Lower leg skin (tissue), 4 donors: Measurements from ENCODE around the gene NEURL1. TPM values are rescaled to one million over a fixed set of nuclear protein-coding genes. Genes with fewer than 3 reads are reported as not detected.

Experiments
- DNase-seq, 2 donors: peaks; one replicate each; pipeline ENCODE4 v3.0.0-alpha.2; 2019; ENCODE audit warnings: low spot score in 2 of 2
- H3K4me3 ChIP-seq: fragments of 200-600 bp; sonication (generic); 2 replicates; pipeline ENCODE4 v1.5.1; 2017; ENCODE audit warnings: mild to moderate bottlenecking, low read depth; ENCODE audit not compliant: poor library complexity, severe bottlenecking
- POLR2A ChIP-seq, 2 donors: fragments of 450-650 bp; IDR thresholded peaks; one replicate each; pipeline ENCODE4 v1.6.1; 2016 to 2017; ENCODE audit warnings: antibody characterized with exemption in 2 of 2, mild to moderate bottlenecking in 1 of 2, moderate library complexity in 1 of 2
- WGBS, 2 donors: methylation state at CpG; one replicate each; pipeline ENCODE4 v1.1.5; 2018; 5-methylcytosine and 5-hydroxymethylcytosine counted together
- intact Hi-C: fragments of 100-400 bp; cut with DNase I; formaldehyde crosslinking; loops from one replicate; pipeline ENCODE4 v1.15.0; 2023; ENCODE audit warnings: low total_unique reads
- total RNA-seq, 4 donors: library from RNA; depleted of rRNA; stranded (reverse); fragments of >200 nt; gene quantifications; one replicate each; pipeline ENCODE4 v1.1.0, GENCODE V29; 2016
- TF ChIP-seq, protein P1 (sequence below), 3 donors: fragments of 450-650 bp; IDR thresholded peaks; one replicate each; pipeline ENCODE4 v1.5.1; 2016; ENCODE audit warnings: antibody characterized with exemption in 3 of 3, mild to moderate bottlenecking in 3 of 3, moderate library complexity in 2 of 3

Gene NEURL1
- total RNA-seq, 4 donors from 2014 or later = 0.13 to 0.23 (median 0.22) TPM; not detected in 1

DNA sequence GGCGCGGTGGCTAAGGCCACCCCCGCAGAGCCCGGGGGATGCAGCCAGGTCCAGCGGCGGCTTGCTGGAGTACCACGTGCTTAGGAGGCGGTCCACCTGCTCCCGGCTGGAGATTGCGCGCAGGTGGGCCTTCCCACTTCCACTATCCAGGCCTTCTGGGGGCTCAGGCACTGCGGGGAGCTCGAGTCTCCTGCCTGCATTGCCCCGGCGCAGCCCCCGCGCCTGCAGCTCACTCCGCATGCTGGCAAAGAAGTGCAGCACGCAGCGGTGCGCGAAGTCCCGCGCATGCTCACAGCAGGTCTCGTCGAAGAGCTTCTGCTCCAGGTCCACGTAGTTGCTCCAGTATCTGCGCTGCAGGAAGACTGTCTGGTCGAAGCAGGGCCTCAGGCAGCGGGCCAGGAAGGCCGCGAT lies 20.2 kb upstream of the NEURL1 start:
- H3K4me3 ChIP-seq = no peak overlapping the region

DNA sequence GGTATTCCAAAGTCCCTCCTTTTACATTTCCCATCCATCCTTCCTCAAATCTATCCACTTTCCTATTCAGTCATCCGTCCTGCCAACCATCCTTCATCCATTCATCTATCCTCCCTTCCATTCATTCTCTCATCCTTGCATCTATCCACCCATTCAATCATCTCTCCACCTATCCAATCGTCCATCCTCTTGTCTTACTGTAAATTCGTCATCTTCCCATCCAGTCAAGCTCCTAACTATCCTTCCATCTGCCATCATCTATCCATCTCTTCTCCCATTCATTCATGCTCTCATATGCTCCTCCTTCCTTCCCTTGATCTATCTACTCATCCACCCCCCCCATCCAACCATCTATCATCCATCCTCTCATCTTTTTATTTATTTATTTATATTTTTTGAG lies 19.4 kb upstream of the NEURL1 start:
- intact Hi-C loops = no loop called here
- H3K4me3 ChIP-seq = no peak overlapping the region
- DNase-seq = no peak
- TF ChIP-seq, protein P1, sequence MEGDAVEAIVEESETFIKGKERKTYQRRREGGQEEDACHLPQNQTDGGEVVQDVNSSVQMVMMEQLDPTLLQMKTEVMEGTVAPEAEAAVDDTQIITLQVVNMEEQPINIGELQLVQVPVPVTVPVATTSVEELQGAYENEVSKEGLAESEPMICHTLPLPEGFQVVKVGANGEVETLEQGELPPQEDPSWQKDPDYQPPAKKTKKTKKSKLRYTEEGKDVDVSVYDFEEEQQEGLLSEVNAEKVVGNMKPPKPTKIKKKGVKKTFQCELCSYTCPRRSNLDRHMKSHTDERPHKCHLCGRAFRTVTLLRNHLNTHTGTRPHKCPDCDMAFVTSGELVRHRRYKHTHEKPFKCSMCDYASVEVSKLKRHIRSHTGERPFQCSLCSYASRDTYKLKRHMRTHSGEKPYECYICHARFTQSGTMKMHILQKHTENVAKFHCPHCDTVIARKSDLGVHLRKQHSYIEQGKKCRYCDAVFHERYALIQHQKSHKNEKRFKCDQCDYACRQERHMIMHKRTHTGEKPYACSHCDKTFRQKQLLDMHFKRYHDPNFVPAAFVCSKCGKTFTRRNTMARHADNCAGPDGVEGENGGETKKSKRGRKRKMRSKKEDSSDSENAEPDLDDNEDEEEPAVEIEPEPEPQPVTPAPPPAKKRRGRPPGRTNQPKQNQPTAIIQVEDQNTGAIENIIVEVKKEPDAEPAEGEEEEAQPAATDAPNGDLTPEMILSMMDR (IDR thresholded peaks at IDR 0.05) = no peak
- WGBS, 2 donors = 88 to 95% methylated on average over 3 of the region's 3 CpGs

More for the DNA sequence above, 20.2 kb upstream of the NEURL1 start:
- DNase-seq = no peak
- intact Hi-C loops = no loop called here
- WGBS, 2 donors = 67 to 70% methylated on average over 16 to 31 of the region's 32 CpGs
- no peak for TF ChIP-seq POLR2A (IDR thresholded peaks at IDR 0.05)
- TF ChIP-seq, protein P1 (IDR thresholded peaks at IDR 0.05) = no peak

DNA sequence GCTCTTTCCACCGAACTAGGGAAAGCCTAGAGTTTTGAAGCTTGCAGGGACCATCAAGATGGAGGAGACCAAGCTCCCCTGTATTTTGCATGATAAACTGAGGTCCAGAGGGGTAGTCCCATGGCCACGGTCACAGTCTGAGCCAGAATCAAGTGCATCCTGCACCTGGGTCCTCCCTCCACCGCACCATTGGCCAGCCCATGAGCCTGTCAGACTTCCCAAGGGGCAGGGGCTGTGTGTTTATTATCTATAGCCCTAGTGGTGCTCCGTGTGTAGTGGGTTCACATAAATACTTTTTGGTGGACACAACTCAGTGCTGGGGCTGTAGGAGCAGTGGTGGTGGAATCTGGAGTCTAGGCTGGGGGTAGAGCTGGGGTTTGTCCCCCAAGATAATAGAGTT lies 18.1 kb upstream of the NEURL1 start:
- no peak for TF ChIP-seq POLR2A (IDR thresholded peaks at IDR 0.05)
- TF ChIP-seq, protein P1 (IDR thresholded peaks at IDR 0.05) = no peak
- intact Hi-C loops = no loop called here
- DNase-seq = no peak
- H3K4me3 ChIP-seq = no peak overlapping the region
- 78 to 90% methylated on average over 3 to 4 of the region's 4 CpGs for WGBS, 2 donors

DNA sequence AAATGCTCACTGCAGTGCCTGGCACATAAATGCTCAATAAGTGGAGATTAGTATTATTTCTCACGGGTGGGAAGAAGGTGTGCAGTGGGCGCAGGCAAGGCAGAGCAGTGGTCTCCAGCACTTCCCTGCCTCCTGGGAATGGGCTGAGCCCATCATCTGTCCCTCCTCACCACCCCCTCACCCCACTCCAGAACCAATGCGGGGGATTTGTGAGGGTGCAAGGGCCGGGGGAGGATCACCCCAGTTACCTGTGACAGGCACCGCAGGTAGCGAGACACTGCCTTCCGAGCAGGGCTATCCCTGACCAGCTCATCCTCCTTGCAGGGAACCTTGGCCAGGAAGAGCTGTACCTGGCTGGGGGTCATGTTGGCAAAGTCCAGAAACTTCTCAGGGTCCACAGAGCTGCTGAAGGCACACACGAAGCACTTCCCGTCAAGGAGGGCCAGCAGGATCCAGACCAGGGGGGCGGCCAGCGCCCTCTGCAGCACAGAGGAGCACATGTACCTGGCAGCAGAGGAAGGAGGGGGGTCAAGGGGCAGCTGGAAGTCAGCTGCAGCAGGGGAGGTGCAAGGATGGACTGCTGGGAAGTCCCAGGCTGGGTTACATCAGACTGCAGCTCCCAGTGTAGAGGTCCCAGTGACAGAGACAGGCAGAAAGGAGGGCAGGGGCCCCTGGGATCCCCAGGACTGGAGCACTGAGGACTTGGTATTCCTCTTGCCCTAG lies 17.3 kb upstream of the NEURL1 start:
- no peak overlapping the region for H3K4me3 ChIP-seq
- TF ChIP-seq, protein P1 (IDR thresholded peaks at IDR 0.05) = no peak
- DNase-seq = no peak
- WGBS, 2 donors = 79 to 93% methylated on average over 8 to 11 of the region's 11 CpGs
- intact Hi-C loops = no loop called here

DNA sequence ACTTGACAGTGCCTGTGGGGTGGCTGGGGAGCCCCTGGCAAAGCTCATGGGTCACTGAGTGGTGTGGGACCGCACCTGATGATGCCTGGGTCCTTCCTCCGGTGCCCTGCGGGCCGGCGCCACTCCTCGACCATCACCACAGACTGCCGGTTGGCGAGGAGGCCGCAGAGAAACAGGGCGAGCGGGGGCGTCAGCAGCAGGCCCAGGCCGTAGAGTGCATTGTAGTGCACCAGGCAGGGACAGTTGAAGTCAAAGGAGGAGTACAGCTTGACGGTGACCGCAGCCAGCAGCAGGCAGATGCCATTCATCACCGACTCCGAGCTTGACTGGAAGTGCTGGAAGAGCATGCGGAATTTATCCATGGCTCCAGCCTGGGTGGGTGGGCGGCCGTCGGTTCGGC lies 14.8 kb upstream of the NEURL1 start:
- WGBS, 2 donors = 82 to 89% methylated on average over 22 of the region's 22 CpGs
- DNase-seq = no peak
- TF ChIP-seq, protein P1 (IDR thresholded peaks at IDR 0.05) = no peak
- TF ChIP-seq POLR2A (IDR thresholded peaks at IDR 0.05) = no peak
- no peak overlapping the region for H3K4me3 ChIP-seq
- intact Hi-C loops = no loop called here

DNA sequence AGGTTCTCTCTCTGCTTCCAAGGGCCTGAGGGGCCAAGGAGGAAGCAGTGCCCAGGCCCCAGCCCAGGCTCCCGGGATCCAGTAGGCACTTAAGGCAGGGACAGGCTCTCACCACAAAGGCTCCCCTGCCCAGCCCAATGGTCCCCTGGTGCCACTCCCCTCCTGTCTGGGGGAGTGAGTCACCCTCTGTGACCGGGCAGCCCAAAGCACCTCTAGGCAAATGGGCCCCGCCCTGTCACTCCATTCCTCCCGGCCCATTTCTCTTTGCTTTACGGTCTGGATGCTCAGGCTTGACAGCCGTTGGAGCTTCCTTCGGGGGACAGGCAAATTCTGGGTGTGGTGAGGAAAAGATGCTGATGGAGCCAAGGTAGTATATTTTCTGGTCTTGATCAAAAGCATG lies 14.4 kb upstream of the NEURL1 start, which contains the start of gene CALHM3:
TSS of gene CALHM3 (minus strand) at position 106 of the 400 bp plus-strand sequence. CDS start 208 bp downstream, outside the sequence.
- 26 to 40% methylated on average over 6 to 7 of the region's 7 CpGs for WGBS, 2 donors
- TF ChIP-seq, protein P1 (IDR thresholded peaks at IDR 0.05) = no peak
- no peak for TF ChIP-seq POLR2A (IDR thresholded peaks at IDR 0.05)
- H3K4me3 ChIP-seq = no peak within 1 kb of the TSS
- no peak for DNase-seq
- intact Hi-C loops = no loop called here
